Heart left ventricle (tissue), 13 donors: ENCODE data around the gene LYVE1.

Experiments used
- CTCF ChIP-seq, 12 donors: fragments of 200-600 bp; sonication (generic) in 4 of 12; IDR thresholded peaks; one replicate each; pipeline versions ENCODE4 v1.5.0 to v1.8.0; 2018 to 2022; ENCODE audit warnings: antibody characterized with exemption in 12 of 12, mild to moderate bottlenecking in 5 of 12
- POLR2A ChIP-seq, 2 donors: fragments of 450-650 bp; IDR thresholded peaks; one replicate each; pipeline ENCODE4 v1.6.1; 2017; ENCODE audit warnings: antibody characterized with exemption in 2 of 2, mild to moderate bottlenecking in 2 of 2, moderate library complexity in 2 of 2
- donor health status: ischemic (EF 13 %, LVEDD 7.1; RV severe dilation, severe dysfunction).
- donor health status: DM: no; HTN: yes; CAD: no.
- donor health status: DM: no; HTN: no; CAD: no.
- donor health status: ischemic (EF 25% LVEDD 6.9; RV normal size, moderate dysfunction).
- donor health status: ischemic (EF 25% LVEDD 5.7; RV mildly dilated, moderate dysfunction).
- donor health status: ischemic (EF 35%, LVEDD 5.7; RV mildly dilated, moderate dysfunction).
- donor health status: nonischemic (EF 11% LVEDD 7.7; RV severe dilation, severe dysfunction).
- donor health status: DM: yes; HTN: yes; CAD: no.
- donor health status: PGD.
- donor health status: ischemic (EF 29% LVEDD 5.4; RV normal size, mild dysfunction).
- donor health status: nonischemic (EF 23%, LVEDD 6.1; RV moderate dilation, normal function).

- no peak for TF ChIP-seq CTCF (IDR thresholded peaks at IDR 0.05)
- TF ChIP-seq POLR2A (IDR thresholded peaks at IDR 0.05), result no peak
Measured at GRCh38 chr11:10541561-10541930, 26.9 kb downstream of the LYVE1 start.
